Measurements from ENCODE around the gene TBCCD1.

The TBCCD1 gene, protein sequence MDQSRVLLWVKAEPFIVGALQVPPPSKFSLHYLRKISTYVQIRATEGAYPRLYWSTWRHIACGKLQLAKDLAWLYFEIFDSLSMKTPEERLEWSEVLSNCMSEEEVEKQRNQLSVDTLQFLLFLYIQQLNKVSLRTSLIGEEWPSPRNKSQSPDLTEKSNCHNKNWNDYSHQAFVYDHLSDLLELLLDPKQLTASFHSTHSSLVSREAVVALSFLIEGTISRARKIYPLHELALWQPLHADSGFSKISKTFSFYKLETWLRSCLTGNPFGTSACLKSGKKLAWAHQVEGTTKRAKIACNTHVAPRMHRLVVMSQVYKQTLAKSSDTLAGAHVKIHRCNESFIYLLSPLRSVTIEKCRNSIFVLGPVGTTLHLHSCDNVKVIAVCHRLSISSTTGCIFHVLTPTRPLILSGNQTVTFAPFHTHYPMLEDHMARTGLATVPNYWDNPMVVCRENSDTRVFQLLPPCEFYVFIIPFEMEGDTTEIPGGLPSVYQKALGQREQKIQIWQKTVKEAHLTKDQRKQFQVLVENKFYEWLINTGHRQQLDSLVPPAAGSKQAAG
- total RNA-seq: 16.1 to 29.1 (median 25.3) reads per million in 4 donors

DNA sequence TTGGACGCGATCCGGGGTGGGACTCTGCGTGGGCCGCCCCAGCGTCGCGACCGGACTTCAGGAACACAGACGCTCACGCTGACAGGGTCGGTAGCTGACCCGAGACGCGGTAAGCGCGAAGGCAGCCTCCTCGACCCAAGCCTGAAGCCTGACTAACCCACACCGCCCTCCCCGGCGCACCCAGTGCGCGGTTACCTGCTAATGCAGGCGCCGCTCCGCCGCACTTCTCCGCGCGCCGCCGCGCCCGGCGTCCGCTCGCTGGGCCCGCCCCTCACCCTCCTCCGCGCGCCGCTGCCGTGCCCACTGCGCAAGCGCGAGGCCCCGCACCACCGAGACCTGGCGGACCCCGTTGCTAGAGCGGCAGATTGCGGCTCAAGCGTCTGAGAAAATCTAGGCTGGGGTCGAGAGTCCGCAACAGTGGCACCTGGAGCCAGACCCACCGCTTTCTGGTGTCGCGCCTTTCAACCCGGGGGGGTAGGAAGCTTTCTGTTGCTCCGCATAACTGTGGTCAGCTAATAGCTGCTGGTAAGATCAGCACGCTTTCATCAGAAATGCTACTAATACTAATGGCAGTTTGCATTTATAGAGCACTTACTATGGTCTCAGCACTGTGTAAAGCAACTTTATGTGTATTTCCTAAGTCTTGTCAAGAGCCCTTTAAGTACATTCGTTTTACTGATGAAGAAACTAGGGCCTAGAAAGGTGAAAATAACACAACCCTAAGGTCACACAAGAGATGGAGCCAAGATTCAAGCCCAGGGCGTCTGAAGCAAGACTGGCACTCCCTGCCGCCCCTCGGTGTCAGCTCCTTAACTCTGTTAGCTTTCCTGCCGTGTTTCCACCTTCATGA lies at the start of gene TBCCD1:
TBCCD1 (minus strand) TSS at position 268 of the 850 bp plus-strand sequence. CDS start 3,010 bp downstream, outside the sequence.
- peak; percentile 86 to 94 (median 89) for DNase-seq

DNA sequence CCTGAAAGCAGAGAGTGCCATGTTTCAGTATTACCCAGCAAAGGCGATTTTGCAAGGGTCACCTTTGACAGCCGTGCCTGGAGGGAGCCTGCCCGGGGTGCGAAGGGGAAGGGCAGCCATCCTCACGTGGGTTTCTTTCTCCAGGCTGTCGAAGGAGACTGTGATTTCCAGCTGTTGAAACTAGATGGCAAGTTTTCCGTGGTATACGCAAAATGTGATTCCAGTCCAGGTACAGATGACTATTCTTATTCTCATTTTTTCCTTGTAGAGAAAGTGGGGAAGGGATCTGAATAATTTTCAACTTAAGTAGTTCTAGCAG lies 49.1 kb upstream of the TBCCD1 start:
- DNase-seq: no peak

DNA sequence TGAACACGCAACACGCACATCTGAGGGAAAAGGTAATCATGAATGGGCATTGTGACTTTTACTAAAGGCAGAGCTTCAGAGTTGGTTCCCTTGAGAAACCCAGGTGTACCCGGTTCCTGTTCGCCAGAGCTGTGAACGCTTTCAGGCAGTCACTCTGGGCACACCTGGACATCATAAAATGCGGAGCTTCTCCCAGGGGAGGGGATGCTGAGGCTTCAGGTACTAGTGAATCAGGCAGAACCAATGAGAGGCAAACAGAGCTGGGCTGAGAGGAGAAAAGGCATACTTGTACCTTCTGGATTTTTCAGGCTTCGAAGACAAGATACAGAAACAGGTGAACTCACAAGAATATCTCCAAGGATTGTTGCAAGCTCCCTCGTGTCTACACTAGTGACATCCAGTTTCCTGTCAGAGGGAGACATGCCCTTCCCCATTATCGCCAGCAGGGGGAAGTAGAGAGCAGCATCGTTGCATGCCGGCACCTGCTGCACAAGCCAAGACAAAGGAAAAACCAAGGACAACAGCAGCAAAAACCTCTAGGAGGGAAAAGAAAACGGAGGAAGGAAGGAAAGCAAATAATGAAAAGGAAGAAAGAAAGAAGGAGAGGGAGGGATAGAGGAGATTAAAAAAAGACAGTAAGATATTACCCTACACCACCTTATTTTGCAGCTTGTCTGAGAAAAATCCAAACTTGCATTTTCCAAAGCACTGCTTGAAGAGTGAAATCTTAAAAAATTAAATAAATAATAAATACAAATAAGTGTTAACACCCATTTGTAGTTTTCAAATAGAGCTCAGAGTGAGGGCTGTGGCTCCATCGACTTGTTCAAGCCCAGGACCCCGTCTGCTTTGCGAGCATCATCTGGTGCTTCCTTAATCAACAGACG lies 47.7 kb upstream of the TBCCD1 start:
- peak; percentile 24 to 68 (median 51) for DNase-seq

DNA sequence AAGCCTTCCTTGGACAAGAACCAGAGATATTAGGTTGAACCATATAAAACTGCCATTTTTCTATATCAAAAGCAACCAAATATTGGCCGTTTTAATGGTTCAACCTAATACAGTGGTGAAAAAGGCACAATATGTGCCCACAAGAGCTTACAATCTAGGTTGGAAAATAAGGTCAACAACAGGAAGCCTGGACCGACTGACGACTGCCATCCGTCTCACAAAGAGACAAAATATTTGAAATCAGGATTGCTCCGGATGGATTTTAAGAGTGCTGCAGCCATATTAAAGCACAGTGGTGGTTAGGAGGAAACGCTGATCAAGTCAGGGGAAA lies 47.1 kb upstream of the TBCCD1 start:
- DNase-seq: no peak

DNA sequence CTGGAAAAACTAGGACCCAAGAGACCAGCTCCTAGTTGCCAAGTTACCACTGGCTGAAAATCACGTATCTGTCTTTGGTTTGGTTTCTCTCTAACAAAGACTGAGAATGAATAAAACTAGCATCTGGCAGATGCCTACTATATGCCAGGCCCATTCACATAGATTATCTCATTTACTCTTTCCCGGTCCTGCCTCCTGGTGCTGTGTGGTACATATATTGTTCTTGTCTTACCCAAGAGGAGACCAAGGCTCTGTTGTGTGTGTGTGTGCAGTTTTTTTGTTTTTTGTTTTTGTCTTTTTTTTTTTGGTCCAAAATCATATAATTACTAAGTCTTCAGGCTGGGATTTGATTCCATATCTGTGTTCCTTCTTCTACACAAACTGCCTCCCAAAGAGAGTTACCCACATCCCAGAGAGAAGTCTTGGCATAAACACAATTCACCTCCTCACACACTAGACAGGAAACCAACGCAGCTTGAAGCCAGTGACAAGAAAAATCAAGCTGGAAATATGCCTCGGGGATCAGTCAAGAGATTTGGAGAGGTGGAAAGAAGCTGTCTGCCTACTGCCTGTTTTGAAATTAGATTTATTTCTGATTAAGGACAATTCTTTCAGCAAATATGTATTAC lies 46.6 kb upstream of the TBCCD1 start:
- DNase-seq: no peak

DNA sequence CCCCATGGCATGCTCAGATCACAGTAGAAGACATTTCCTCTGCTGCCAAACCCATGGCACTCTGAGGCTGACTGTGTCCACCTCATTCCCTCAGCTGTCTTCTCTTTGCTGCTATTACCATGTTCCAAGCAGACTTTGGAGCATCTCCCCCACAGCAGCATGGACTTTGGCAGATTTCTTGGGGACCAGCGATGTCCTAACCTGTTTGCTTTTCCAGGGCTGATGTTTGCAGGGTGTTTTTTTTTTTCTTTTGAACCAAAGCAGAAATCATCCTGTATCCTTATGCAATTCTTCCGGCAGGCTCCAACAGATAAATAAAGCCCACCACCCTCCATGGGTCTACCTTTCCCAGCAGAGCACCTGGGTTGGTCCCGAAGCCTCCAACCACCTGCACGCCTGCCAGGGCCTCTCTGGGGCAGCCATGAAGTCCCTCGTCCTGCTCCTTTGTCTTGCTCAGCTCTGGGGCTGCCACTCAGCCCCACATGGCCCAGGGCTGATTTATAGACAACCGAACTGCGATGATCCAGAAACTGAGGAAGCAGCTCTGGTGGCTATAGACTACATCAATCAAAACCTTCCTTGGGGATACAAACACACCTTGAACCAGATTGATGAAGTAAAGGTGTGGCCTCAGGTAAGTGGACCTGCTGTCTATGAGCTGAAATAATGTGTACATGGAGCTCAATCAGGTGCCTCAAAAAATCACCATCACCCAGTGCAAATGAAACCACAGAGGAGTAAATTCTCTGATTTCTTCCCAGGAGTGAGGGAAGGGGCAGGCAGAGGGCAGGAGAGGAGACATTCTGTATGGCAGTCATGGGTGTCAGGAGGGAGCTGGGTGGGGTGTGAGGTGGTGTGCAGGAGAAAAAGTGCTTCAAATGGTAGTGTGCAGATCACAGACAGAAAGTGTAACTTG lies 45.8 kb upstream of the TBCCD1 start, which contains the start of gene AHSG:
AHSG (plus strand) TSS at position 340 of the 916 bp plus-strand sequence; CDS start at position 422, 82 bp downstream.
- DNase-seq: no peak

DNA sequence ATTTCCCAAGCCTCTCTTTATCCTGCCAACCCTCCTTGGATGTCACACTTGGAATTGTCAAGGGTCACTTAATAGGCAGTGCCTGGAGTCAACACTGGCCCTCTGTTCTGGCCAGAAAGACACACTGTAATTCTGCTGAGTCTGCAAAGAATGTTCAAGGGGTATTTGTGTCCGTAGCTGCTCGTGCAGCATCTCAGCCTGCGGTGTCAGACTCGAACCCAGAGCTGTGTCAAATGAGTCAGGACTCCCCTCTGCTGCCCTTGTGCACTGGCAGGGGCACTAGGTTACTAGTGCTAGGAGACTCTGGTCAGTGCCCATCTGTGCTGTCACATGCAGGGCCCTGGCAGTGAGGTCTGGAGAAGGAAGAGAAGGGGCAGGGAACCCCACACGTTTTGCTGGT lies 44.9 kb upstream of the TBCCD1 start:
- no peak for DNase-seq

DNA sequence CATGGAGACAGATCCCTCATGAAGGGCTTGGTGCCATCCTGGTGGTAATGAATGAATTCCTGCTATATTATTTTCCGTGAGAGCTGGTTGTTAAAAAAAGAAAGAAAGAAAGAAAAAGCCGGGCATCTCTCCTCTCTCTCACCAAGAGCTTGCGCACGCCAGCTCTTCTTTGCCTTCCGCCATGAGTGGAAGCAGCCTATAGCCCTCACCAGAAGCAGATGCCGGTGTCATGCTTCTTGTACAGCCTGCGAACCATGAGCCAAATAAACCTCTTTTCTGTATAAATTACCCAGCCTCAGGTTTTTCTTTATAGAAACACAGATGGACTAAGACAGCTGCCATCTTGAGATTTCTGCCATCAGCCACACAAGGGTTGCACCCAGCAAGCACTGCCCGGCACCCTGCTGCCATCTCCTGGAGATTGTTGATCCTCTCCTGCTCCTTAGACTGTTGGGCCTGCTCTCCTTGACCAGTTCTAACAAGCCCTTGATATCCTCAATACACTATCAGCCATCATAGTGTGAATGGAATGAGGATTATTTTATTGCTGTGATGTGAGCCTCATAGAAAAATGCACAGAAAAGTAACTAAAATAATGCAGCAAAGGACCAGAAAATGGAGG lies 42.2 kb upstream of the TBCCD1 start:
- DNase-seq: no peak

DNA sequence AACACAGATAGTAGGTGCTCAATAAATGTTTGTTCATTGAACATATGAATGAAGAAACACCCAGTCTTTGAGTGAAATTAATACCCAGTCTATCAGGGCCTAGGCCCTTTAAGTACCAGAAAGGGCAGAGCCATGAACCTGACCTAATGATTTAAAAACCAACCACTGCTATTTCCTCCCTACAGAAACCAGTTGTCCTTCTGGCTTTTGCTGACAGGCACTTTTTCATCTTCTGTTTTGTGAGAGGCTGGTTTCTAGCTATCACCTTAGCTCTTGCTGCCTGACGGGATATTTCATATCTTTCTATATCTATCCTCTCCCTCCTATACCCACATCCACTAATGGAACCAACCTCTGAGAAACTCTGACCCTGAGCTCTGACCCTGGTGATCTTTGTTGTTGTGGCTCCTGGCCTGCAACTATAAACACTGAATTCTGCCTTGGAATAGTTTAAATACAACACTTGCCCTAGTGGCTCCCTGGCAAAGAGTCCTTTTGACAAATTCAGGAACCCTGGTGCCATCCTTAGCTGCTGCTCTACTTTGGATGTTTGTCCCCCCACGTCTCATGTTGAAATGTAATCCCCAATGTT lies 41.6 kb upstream of the TBCCD1 start:
- DNase-seq: no peak

DNA sequence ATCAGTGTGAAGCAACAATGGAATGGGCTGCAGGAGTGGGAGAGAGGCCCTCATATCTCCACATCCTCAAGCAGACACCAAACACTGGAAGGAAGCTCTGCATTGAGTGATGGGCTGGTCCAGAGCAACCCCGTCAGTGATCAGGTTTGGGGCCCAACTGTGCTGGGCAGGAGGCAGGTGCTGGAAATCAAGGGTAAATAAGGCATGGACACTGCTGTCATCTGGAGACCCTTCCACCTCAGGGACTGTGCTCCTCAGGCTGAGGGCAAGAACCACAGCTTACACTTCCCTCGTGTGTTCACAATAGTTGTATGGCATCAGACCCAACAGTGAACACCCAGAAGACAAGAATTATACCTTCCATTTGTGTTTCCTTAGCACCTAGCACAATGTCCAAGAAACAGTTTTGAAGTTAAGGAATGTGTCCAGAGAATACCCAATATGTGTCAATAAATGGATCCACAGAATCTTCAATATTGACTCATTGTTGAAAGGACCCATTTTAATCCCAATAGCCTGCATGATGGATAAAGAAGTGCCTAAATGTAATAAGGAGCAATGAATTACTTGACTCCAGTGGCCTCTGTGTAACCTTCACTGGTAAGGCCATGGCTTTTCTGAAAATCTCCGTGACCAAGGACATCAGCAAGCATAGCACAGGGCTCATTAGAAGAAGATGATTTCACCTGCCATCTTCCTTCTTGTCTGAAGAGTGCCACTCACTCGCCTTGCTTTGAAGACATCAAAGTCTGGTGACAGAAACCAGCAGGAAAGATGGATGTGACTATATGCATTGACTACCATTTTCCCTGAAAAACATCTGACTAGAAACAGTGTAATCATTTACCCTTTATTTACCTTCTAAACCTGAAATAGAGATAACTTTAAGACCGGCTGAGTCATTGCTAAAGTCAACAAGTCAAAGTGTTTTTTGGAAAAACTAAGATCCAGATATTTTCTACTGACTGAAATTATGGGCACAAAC lies 38.7 kb upstream of the TBCCD1 start:
- no peak for DNase-seq

DNA sequence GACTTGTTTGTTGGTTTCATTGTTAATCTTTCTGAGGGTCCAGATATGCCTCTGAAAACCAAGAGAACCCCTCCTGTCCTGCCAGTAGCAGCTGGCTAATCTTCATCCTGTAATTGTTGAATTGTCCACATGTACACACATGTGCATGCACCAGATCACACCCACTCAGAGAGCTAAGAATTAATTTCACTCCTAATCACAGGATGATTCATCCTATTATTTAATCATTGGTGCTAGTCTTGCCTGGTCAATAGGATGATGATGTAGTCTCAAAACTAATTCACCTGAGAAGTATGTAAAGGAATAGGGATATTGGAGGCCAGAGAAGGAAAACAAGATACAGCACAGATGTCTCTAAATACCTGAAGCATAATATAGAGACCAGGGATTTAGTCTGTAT lies 37.9 kb upstream of the TBCCD1 start:
- no peak for DNase-seq

DNA sequence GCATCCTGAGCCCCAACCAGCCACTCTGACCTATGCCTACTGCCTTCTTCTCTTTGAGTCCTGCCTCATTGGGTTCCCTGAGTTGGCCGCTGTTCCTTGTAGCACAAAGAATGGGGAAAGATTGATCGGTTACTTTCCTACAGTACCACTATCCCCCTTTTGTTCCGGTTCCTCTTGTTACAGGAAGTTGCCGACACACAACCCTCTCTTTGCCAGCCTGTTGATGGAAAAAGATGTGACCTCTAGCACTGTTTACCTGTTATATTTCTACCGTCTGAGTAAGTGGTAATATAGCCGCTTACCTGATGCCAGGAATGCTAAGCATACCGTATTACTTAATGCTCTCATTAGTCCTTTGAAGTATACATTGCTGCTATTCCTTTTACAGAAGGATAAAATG lies 36.0 kb upstream of the TBCCD1 start:
- no peak for DNase-seq

DNA sequence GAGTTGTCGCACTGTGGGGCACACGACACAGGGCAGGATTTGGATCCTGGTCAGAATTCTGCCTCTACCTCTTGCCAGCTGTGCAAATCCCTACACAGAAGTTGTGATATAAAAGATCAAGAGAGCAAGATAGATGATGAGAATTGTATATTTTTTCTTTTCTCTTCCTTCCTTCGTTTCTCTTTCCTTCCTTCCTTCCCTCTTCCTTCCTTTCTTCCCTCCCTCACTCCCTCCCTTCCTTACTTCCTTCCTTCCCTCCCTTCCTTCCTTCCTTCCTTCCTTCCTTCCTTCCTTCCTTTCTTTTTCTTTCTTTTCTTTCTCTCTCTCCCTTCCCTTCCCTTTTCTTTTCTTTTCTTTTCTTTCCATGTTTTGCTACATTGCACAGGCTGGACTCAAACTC lies 33.8 kb upstream of the TBCCD1 start:
- no peak for DNase-seq

DNA sequence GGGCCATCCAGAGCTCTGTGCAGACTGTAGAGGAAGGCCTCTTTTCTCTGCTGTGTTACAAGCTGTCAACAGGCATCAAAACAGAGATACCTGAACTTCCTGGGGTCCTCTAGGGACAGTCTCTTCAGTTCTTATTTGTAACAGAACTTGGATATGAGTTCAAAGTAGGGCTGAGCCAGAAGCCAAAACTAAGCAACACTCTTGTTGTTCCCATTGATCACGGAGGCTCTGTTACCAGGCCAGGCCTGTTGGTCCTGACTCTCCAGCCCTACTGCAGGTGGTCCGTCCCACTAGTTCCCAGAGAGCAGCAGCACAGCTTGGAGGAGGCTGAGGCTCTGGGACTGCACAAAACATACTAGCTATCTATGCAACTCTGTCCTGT lies 32.6 kb upstream of the TBCCD1 start:
- DNase-seq: no peak

DNA sequence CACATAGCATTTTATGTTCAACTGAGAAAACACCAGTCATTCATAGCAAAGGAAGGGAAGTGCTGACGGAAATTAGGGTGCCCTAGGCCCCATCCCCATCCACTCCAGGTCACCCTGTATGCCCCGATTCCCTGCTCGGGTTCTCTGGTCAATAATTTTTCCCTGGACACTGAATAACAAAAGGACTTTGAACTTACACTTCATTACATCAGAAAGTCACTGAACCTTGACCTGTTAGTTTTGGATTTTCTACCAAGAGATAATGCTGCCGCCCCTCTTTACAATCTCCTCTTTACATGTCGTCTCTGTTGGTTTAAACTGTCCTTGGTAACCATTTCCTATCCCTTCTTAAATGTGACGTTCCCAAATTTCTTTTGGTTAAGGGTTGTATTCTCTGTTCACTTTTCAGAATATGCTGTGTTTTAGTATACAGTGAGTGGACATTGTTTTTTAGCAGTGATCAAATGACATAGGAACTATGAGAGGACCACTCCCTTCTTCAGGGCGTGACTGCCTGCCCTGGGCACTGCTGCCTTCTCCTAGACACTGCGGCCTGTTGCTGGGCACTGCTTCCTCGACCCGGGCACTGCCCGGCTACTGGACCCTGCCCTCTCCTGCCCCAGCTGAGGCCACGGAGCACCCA lies 32.1 kb upstream of the TBCCD1 start:
- no peak for DNase-seq

DNA sequence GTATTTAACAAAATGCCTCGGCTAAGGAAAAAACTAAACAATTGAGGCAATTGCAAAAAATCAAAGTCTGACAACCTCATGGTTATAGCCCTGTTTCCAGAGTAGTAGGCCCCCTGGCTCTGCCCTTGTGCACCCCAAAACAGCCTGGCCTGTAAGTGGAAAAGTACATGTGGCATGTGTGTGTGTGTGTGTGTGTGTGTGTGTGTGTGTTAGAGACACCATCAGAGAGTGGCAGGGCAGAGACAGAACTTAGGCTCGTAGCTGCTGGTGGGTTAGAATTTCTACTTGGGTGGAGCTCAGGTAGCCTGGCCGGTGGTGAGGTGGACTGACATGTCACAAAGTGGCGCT lies 31.6 kb upstream of the TBCCD1 start:
- DNase-seq: no peak

DNA sequence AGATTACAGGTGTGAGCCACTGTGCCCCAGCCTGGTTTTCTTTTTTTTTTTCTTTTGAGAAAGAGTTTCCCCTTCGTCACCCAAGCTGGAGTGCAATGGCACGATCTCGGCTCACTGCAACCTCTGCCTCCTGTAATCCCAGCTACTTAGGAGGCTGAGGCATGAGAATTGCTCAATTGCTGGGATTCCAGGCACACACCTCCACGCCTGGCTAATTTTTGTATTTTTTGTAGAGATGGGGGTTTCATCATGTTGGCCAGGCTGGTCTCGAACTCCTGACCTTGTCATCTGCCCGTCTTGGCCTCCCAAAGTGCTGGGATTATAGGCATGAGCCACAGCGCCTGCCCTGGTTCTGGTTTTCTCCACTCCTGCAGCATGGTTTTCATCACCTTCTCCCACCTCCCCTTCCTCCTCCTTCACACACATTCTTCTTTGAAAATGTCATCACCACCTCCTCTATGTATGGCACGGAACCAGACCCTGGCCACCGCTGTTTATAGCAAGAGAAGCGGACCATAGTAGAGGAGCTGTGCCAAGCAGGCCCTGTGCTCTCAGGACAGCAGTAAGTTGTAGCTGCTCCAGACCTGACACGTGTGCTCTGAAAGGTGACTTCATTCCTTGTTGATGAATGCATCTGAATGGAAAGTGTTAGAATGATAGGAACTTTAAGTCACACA lies 31.1 kb upstream of the TBCCD1 start:
- no peak for DNase-seq
